HG03103 (cell line): ENCODE measurements around the gene KDF1.
"Not testable (repeated sequence)": the region's sequence is repeated elsewhere in the genome, so short reads cannot be mapped to it uniquely, and the experiment has no call there.

Experiments used
- ATAC-seq: cut with Tn5 transposase; IDR thresholded peaks from one replicate; pipeline ENCODE4 v1.9.1; 2021; ENCODE audit warnings: low read depth; ENCODE audit not compliant: unreplicated experiment

KDF1 gene

GRCh38 chr1:26994020-26994786, 33.9 kb upstream of the KDF1 start:
- ATAC-seq: no peak

GRCh38 chr1:26993237-26994019, 33.2 kb upstream of the KDF1 start, which contains the start of gene TRNP1:
Gene TRNP1, plus strand, starts transcription at chr1:26993692. Its CDS starts 95 bp downstream, at chr1:26993787.
- peak; percentile 47 for ATAC-seq

GRCh38 chr1:26991310-26992116, 31.2 kb upstream of the KDF1 start:
- ATAC-seq: no peak

- ATAC-seq: not testable (repeated sequence)
Measured at GRCh38 chr1:26989403-26990109, 29.3 kb upstream of the KDF1 start.

GRCh38 chr1:26986658-26987057, 26.4 kb upstream of the KDF1 start:
- no peak for ATAC-seq

GRCh38 chr1:26984291-26984690, 24.0 kb upstream of the KDF1 start:
- no peak for ATAC-seq

- ATAC-seq: no peak
Measured at GRCh38 chr1:26983863-26984262, 23.6 kb upstream of the KDF1 start.

GRCh38 chr1:26981146-26981846, 21.0 kb upstream of the KDF1 start:
- no peak for ATAC-seq

- ATAC-seq: no peak
Measured at GRCh38 chr1:26978901-26979300, 18.6 kb upstream of the KDF1 start.

- ATAC-seq: no peak
Measured at GRCh38 chr1:26976621-26977510, 16.6 kb upstream of the KDF1 start.

GRCh38 chr1:26972821-26973220, 12.6 kb upstream of the KDF1 start:
- no peak for ATAC-seq

GRCh38 chr1:26972390-26972789, 12.1 kb upstream of the KDF1 start:
- ATAC-seq: no peak

- no peak for ATAC-seq
Measured at GRCh38 chr1:26971590-26971989, 11.3 kb upstream of the KDF1 start.

- no peak for ATAC-seq
Measured at GRCh38 chr1:26970810-26971209, 10.5 kb upstream of the KDF1 start.

- no peak for ATAC-seq
Measured at GRCh38 chr1:26965628-26966027, 5.4 kb upstream of the KDF1 start.

- ATAC-seq: no peak
Measured at GRCh38 chr1:26965213-26965612, 4.9 kb upstream of the KDF1 start.

- no peak for ATAC-seq
Measured at GRCh38 chr1:26961826-26962225, 1.6 kb upstream of the KDF1 start.

- no peak for ATAC-seq
Measured at GRCh38 chr1:26960625-26960966, 328 bp upstream of the KDF1 start.

- no peak for ATAC-seq
Measured at GRCh38 chr1:26959270-26959669, 998 bp downstream of the KDF1 start.
